ENCODE measurements around the gene HASPIN.

The HASPIN gene

DNA sequence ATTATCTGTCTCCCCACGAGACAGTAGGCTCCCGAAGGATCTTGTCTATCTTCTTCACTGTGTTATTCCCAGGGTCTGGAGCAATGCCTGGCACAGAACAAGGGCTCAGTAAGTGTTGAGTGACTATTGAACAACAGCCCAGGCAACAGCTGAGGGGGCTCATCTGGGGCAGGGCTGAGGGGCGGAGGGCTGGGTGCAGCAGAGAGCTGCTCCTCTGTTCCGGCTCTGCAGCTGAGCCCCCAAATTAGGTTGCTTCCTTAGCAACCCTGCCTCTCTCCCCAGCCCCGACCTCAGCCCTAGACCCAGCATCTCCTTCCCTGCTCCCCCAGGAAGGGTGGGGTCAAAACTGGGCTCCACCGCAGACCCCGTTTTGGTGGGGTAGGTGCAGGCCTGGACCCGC, 45.1 kb downstream of the HASPIN start:
- no peak for DNase-seq

DNA sequence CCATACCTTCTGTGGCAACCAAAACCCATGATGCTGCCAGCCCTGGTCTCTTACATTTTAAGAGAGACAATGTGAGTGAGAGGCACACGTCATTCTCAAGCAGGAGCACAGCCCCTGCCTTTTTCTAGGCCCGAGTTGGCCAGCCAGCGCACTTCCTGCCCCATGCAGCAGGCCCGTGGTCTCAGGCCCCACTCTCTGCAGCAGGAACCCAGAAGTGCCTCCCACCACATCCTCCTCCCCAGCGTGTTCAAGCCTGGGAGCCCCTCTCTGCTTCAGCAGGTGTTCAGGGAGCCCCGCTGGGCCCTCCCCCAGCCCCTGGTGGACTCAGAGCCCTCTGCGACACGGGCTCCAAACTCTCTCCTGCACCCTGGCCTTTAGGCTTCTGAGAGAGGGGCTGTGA, 46.8 kb downstream of the HASPIN start:
- no peak for DNase-seq

DNA sequence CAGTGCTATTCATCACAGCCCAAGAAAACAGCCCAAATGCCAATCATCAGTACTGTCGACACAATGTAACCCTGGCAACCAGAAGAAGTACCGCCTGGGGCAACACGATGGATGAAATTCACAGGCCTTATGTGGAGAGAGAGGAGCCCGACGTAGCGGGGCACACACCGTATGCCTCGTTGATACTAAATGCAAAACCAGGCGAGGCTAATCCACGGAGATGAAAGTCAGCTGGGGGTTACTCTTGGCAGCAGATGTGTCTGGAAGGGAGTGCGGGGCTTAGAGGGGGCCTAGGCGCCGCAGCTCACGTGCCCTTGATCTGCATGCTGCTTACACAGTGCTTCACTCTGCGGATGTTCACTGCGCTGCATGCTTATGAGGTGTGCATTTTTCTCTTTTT, 47.4 kb downstream of the HASPIN start:
- DNase-seq = no peak

DNA sequence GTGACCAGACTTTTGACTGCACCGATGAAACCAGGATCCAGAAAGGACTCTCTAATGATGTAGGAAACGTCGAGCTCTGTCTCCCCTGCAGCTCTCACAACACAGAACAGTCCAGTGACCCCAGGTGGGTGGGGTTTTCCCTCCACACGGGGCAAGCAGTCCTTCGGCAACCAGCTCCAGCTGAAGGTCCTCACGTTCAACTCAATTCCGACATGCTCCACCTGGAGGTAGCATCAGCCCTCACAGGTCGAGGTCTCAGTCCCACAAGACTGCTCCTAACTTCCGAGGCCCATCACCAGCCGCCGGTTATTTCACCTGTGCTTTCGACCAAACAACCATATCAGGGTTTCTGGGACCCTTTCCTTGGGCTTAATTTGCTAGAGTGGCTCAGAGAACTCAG, 49.1 kb downstream of the HASPIN start:
- no peak for DNase-seq

DNA sequence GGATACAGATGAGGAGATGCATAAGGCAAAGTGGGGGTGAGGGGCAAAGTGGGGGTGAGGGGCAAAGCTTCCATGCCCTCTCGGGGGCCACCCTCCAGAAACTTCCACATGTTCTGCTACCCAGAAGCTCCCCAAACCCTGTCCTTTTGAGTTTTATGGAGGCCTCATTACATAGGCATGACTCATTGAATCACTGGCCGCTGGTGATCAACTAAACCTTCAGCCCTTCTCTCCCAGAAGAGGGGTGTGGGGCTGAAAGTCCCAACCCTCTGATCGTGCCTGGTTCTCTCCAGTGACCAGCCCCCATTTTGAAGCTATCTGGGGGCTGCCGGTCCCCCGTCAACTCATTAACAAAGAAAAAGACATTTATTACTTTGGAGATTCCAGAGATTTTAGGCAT, 49.8 kb downstream of the HASPIN start:
- no peak for DNase-seq

DNA sequence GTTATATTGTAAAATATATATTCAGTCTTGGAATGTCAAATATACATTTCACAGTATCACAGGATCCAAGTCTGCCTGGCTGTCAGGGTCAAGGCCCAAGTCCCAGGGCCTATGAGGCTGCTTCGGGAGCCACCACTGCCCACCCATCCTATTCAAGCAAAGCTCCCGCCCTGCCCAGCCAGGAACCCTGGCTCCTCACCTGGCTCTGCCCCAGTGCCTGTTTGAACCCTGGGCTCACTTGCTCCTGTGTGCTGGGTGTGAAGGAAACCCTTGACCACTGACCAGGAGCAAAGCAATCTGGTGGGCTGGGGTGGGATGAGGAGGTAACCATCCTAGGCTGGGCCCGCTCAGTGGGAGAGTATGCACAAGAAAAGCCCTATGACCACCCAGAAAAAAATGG, 50.3 kb downstream of the HASPIN start:
- DNase-seq = no peak

Data from GOT3 (cell line).